CD4-positive, alpha-beta T cell (primary cell): ENCODE data around the gene LRRC3C. TPM values are rescaled to one million over a fixed set of nuclear protein-coding genes. Genes with fewer than 3 reads are reported as not detected.

ENCODE experiments used
- ATAC-seq: fragments of 200-7000 bp; cut with Tn5 transposase; one replicate; pipeline ENCODE4 v1.10.0; 2022; ENCODE audit warnings: mild to moderate bottlenecking; ENCODE audit not compliant: poor library complexity
- CTCF ChIA-PET: fragments of 350-600 bp; sonication (Branson Sonifier 250); formaldehyde crosslinking; loops from one replicate; lab custom pipeline; 2021; ENCODE audit warnings: antibody characterized with exemption, inconsistent platforms; lab: Charles Lee
- POLR2A ChIA-PET: fragments of 350-600 bp; sonication (Branson Sonifier 250); formaldehyde crosslinking; loops from one replicate; lab custom pipeline; 2021; ENCODE audit warnings: antibody characterized with exemption, inconsistent platforms; lab: Charles Lee
- DNase-seq, 14 experiments: peaks; one replicate each; pipeline ENCODE4 v3.0.0-alpha.2; 2013 to 2020; ENCODE audit warnings: mixed read lengths in 2 of 14
- H3K27ac ChIP-seq, 2 donors: one replicate each; pipeline versions ENCODE4 v1.5.1 to v1.7.0; 2013; ENCODE audit warnings: low read length in 2 of 2, low read depth in 1 of 2, mild to moderate bottlenecking in 1 of 2
- H3K27me3 ChIP-seq, 2 experiments: 1 replicate in 1 of 2; 2 replicates in 1 of 2; pipeline versions ENCODE4 v1.6.1 to v1.7.0; 2013; ENCODE audit warnings: low read length in 2 of 2, control low read depth in 1 of 2, mild to moderate bottlenecking in 1 of 2, moderate library complexity in 1 of 2; ENCODE audit not compliant: insufficient read depth in 2 of 2, control insufficient read depth in 1 of 2
- H3K36me3 ChIP-seq: one replicate; pipeline ENCODE4 v1.6.1; 2013; ENCODE audit warnings: low read length, control low read depth; ENCODE audit not compliant: insufficient read depth
- H3K4me1 ChIP-seq: one replicate; pipeline ENCODE4 v1.6.1; 2013; ENCODE audit warnings: low read length, control low read depth; ENCODE audit not compliant: insufficient read depth
- H3K4me3 ChIP-seq: one replicate; pipeline ENCODE4 v1.5.1; 2013; ENCODE audit warnings: mild to moderate bottlenecking, low read length, moderate library complexity
- H3K9me3 ChIP-seq, 2 experiments: 1 replicate in 1 of 2; 2 replicates in 1 of 2; pipeline versions ENCODE4 v1.6.1 to v1.7.0; 2013; ENCODE audit warnings: low read length in 2 of 2, mild to moderate bottlenecking in 2 of 2, control low read depth in 1 of 2, moderate library complexity in 1 of 2; ENCODE audit not compliant: control insufficient read depth in 1 of 2, insufficient read depth in 1 of 2
- H3K27ac Mint-ChIP-seq: one replicate; pipeline ENCODE4 v1.8.0; 2020; ENCODE audit warnings: mixed read lengths
- H3K27me3 Mint-ChIP-seq: one replicate; pipeline ENCODE4 v1.8.0; 2021; ENCODE audit warnings: mixed read lengths
- H3K36me3 Mint-ChIP-seq: one replicate; pipeline ENCODE4 v1.8.0; 2021; ENCODE audit warnings: low read depth, mixed read lengths
- H3K4me1 Mint-ChIP-seq: one replicate; pipeline ENCODE4 v1.8.0; 2021; ENCODE audit warnings: low read depth, mixed read lengths
- H3K4me3 Mint-ChIP-seq: one replicate; pipeline ENCODE4 v1.8.0; 2020; ENCODE audit warnings: mild to moderate bottlenecking, mixed read lengths
- H3K9me3 Mint-ChIP-seq: one replicate; pipeline ENCODE4 v1.8.0; 2020; ENCODE audit warnings: mixed read lengths
- intact Hi-C, 2 experiments: fragments of 100-400 bp; cut with DNase I in 1 of 2; cut with micrococcal nuclease in 1 of 2; formaldehyde crosslinking; loops; one replicate each; pipeline versions ENCODE4 v1.15.1 to v1.9.0; 2023 to 2025; cut with DNase I, micrococcal nuclease
- total RNA-seq, 174 experiments: library from RNA in 2 of 174; stranded (reverse) in 2 of 174; gene quantifications; one replicate each; pipeline ENCODE4 v1.2.3 and lab custom pipeline; 2021 to 2026
- TF ChIP-seq, protein P1 (sequence below): fragments of 200-600 bp; IDR thresholded peaks from one replicate; pipeline ENCODE4 v1.8.0; 2022; ENCODE audit warnings: antibody characterized with exemption, mild to moderate bottlenecking

LRRC3C gene
- total RNA-seq, 2 experiments from 2014 or later: not detected

DNA sequence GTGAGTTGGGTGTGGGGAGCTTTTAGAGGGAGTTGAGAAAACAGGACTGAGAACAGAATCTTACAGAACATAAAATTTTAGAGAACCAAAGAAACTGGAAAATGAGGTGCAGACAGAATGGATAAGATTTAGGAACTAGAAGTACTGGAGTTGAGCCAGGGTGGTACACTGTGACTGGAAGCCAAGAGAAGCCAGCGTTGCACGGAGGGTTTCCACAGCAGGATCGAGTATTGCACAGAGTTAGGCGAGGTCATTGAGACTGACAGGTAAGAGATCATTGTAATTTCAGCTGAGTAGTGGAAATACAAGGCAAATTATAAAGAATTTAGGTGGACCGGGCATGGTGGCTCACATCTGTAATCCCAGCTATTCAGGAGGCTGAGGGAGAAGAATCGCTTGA lies 41.8 kb downstream of the LRRC3C start:
- Histone ChIP-seq H3K9me3 (no peaks in the 10 kb centered on the region), H3K4me3 (no peak overlapping the region), H3K36me3 (no peaks in the 10 kb centered on the region), H3K27me3 (peaks cover 0 to under 1% of the 10 kb centered on the region in 2 experiments), H3K4me1 (peaks cover 8% of the 10 kb centered on the region), H3K27ac (no peak overlapping the region)
- H3K27me3 Mint-ChIP-seq: peaks cover 40% of the 10 kb centered on the region
- TF ChIP-seq, protein P1, sequence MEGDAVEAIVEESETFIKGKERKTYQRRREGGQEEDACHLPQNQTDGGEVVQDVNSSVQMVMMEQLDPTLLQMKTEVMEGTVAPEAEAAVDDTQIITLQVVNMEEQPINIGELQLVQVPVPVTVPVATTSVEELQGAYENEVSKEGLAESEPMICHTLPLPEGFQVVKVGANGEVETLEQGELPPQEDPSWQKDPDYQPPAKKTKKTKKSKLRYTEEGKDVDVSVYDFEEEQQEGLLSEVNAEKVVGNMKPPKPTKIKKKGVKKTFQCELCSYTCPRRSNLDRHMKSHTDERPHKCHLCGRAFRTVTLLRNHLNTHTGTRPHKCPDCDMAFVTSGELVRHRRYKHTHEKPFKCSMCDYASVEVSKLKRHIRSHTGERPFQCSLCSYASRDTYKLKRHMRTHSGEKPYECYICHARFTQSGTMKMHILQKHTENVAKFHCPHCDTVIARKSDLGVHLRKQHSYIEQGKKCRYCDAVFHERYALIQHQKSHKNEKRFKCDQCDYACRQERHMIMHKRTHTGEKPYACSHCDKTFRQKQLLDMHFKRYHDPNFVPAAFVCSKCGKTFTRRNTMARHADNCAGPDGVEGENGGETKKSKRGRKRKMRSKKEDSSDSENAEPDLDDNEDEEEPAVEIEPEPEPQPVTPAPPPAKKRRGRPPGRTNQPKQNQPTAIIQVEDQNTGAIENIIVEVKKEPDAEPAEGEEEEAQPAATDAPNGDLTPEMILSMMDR: no peak
- peaks cover 8% of the 10 kb centered on the region for H3K4me1 Mint-ChIP-seq
- no peak for ATAC-seq
- H3K27ac Mint-ChIP-seq: no peak overlapping the region
- no peak for DNase-seq
- H3K36me3 Mint-ChIP-seq: no peaks in the 10 kb centered on the region
- ChIA-PET POLR2A (interaction anchor here (1.0 to 1.8 kb wide), 2 partner anchors 11 kb away, joined by 3 to 5 read pairs; partner anchors contain the start of gene PSMD3), CTCF (interaction anchor here (0.6 to 1.3 kb wide), 2 partner anchors 11 to 370 kb away, joined by 3 to 4 read pairs; partner anchors contain the start of gene PSMD3)
- no peak overlapping the region for H3K4me3 Mint-ChIP-seq
- H3K9me3 Mint-ChIP-seq: no peaks in the 10 kb centered on the region
- intact Hi-C loops: no loop called here

DNA sequence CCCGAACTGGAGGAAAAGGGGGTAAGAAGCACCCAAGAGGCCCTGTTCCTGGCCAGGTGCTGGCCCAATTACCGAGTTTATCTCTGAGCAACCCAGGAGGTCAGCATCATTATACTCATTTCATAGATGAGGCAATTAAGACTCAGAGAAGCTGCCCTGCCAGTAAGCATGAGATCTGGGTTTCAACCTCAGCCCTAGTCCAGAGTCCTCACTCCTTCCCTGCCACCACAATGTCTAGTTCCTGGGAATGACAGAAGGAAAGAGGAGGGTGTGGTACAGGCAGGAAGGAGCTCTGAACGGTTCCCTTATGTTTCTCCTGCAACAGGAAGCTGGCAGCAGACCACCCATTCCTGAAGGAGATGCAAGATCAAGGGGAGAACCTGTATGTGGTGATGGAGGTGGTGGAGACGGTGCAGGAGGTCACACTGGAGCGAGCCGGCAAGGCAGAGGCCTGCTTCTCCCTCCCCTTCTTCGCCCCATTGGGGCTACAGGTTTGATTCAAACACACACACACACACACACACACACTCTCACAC lies 42.7 kb downstream of the LRRC3C start:
- Mint-ChIP-seq H3K27ac (no peak overlapping the region), H3K9me3 (no peaks in the 10 kb centered on the region), H3K4me3 (no peak overlapping the region), H3K36me3 (no peaks in the 10 kb centered on the region), H3K4me1 (peaks cover 8% of the 10 kb centered on the region), H3K27me3 (peaks cover 40% of the 10 kb centered on the region)
- peaks cover 0 to 2% of the 10 kb centered on the region in 2 experiments for H3K27me3 ChIP-seq
- DNase-seq (no peak), ATAC-seq (no peak)
- CTCF ChIA-PET: no interaction called here
- intact Hi-C loops: no loop called here
- no peaks in the 10 kb centered on the region for H3K36me3 ChIP-seq
- H3K9me3 ChIP-seq: no peaks in the 10 kb centered on the region
- TF ChIP-seq, protein P1: no peak
- H3K4me1 ChIP-seq: peaks cover 6% of the 10 kb centered on the region
- H3K4me3 ChIP-seq: no peak overlapping the region
- no peak overlapping the region for H3K27ac ChIP-seq
- POLR2A ChIA-PET: interaction anchor here (1.8 kb wide), 1 partner anchor 12 kb away, joined by 5 read pairs; no protein-coding TSS in a partner anchor

DNA sequence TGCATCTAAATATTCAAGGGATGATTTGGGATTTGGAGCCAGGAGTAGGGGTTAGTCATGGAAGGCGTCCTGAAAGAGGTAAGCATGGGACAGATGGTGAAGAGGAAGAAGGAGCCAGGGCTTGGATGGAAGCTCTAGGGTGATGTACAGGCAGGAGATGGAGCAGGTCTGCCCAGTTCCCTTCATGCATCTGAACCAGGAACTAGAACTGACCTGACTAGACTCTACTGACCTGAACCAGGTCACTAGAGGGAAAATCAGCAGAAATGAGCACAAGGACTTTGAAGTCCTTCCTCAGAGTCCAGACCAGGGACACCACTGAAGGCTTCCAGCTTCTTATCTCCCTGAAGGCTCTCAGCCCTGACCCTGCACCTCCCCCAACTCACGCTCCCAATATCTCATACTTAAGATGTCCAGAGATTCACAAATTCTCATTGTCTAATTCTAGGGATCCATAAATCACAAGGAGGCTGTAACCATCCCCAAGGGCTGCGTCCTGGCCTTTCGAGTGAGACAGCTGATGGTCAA lies 43.6 kb downstream of the LRRC3C start:
- TF ChIP-seq, protein P1: no peak
- Histone ChIP-seq H3K27ac (no peak overlapping the region), H3K9me3 (no peaks in the 10 kb centered on the region), H3K4me3 (no peak overlapping the region), H3K27me3 (peaks cover 0 to 2% of the 10 kb centered on the region in 2 experiments), H3K4me1 (peaks cover 6% of the 10 kb centered on the region), H3K36me3 (no peaks in the 10 kb centered on the region)
- POLR2A ChIA-PET: no interaction called here
- Mint-ChIP-seq H3K4me1 (peaks cover 8% of the 10 kb centered on the region), H3K27me3 (peaks cover 40% of the 10 kb centered on the region), H3K9me3 (no peaks in the 10 kb centered on the region), H3K4me3 (no peak overlapping the region), H3K36me3 (no peaks in the 10 kb centered on the region), H3K27ac (no peak overlapping the region)
- DNase-seq: no peak
- no peak for ATAC-seq
- CTCF ChIA-PET: no interaction called here
- intact Hi-C loops: no loop called here
